K562 (cell line): Measurements from ENCODE around the gene ARHGEF12. TPM values are rescaled to one million over a fixed set of nuclear protein-coding genes. Genes with fewer than 3 reads are reported as not detected.

Source experiments
- ATAC-seq: fragments of 200-7000 bp; cut with Tn5 transposase; 3 replicates; pipeline ENCODE4 v1.9.1; 2020; ENCODE audit warnings: moderate library complexity
- BruUV-seq: library from RNA; stranded (reverse); fragments of 400-500 nt; replicated peaks from 2 replicates; lab custom pipeline; 2021; lab: Mats Ljungman, UMichigan
- CTCF ChIA-PET: fragments of 300-600 bp; formaldehyde crosslinking; extraction: SDS; loops from one replicate; lab custom pipeline; 2021; ENCODE audit warnings: low intra/inter-chr PET ratio; lab: Yijun Ruan, JAX
- POLR2A ChIA-PET: fragments of 300-600, 350-650 bp; sonication (Branson Sonifier 250); formaldehyde crosslinking; extraction: SDS; loops from one replicate; lab custom pipeline; 2021; ENCODE audit warnings: antibody characterized with exemption, inconsistent platforms; lab: Yijun Ruan, JAX
- DNase-seq, 4 experiments: peaks; one replicate each; pipeline versions ENCODE4 v3.0.0 to v3.0.0-alpha.2; 2011 to 2018; ENCODE audit warnings: low spot score in 3 of 4, mixed read lengths in 3 of 4; ENCODE audit errors: extremely low read depth in 1 of 4
- FAIRE-seq: peaks from 2 replicates; lab custom pipeline; 2011; peaks lifted over from hg19 to GRCh38; lab: Jason Lieb, UNC
- H2AFZ ChIP-seq: 2 replicates; pipeline ENCODE4 v1.6.0; 2011; ENCODE audit warnings: low read depth, low read length, control low read depth, inconsistent platforms
- H3K27ac ChIP-seq: fragments of 200-600 bp; 3 replicates; pipeline ENCODE4 v1.8.0; 2011; ENCODE audit warnings: low read depth, mild to moderate bottlenecking, control low read depth, inconsistent platforms, low read length, moderate library complexity, mixed read lengths; ENCODE audit errors: extremely low read depth
- H3K27me3 ChIP-seq, 2 experiments: fragments of 300-600 bp in 1 of 2; 2 replicates in 1 of 2; 3 replicates in 1 of 2; pipeline versions ENCODE4 v1.6.0 to v1.8.0; 2011; ENCODE audit warnings: inconsistent platforms in 2 of 2, low read length in 2 of 2, mild to moderate bottlenecking in 1 of 2, mixed read lengths in 1 of 2, moderate library complexity in 1 of 2; ENCODE audit not compliant: control insufficient read depth in 2 of 2, insufficient read depth in 2 of 2
- H3K36me3 ChIP-seq: fragments of 300-600 bp; 3 replicates; pipeline ENCODE4 v1.8.0; 2011; ENCODE audit warnings: mild to moderate bottlenecking, low read length, inconsistent platforms; ENCODE audit not compliant: control insufficient read depth, insufficient read depth
- H3K4me1 ChIP-seq, 2 experiments: fragments of 200-600 bp in 1 of 2; replicated peaks in 1 of 2; 2 replicates in 1 of 2; 3 replicates in 1 of 2; pipeline versions ENCODE4 v1.5.1 to v1.8.0; 2011; ENCODE audit warnings: inconsistent platforms in 2 of 2, low read length in 2 of 2, mild to moderate bottlenecking in 1 of 2, mixed read lengths in 1 of 2, moderate library complexity in 1 of 2; ENCODE audit not compliant: control insufficient read depth in 2 of 2, insufficient read depth in 2 of 2
- H3K4me2 ChIP-seq: 2 replicates; pipeline ENCODE4 v1.6.1; 2011; ENCODE audit warnings: low read length, control low read depth, inconsistent platforms, mixed read lengths; ENCODE audit not compliant: insufficient read depth
- H3K4me3 ChIP-seq: fragments of 200-600 bp; sonication (generic), shearing (Covaris generic); 2 replicates; pipeline ENCODE4 v1.5.1; 2016; ENCODE audit warnings: control low read depth, inconsistent platforms
- H3K79me2 ChIP-seq: fragments of 200-600 bp; 3 replicates; pipeline ENCODE4 v1.8.0; 2011; ENCODE audit warnings: low read length, inconsistent platforms; ENCODE audit not compliant: control insufficient read depth, insufficient read depth
- H3K9ac ChIP-seq, 2 experiments: 2 replicates each; pipeline versions ENCODE4 v1.6.0 to v1.6.1; 2011; ENCODE audit warnings: low read depth in 2 of 2, low read length in 2 of 2, control low read depth in 1 of 2, inconsistent platforms in 1 of 2, mild to moderate bottlenecking in 1 of 2, mixed read lengths in 1 of 2; ENCODE audit not compliant: insufficient read depth in 1 of 2
- H3K9me1 ChIP-seq: one replicate; pipeline ENCODE4 v1.6.0; 2011; ENCODE audit warnings: inconsistent platforms, mild to moderate bottlenecking, low read length, moderate library complexity; ENCODE audit not compliant: control insufficient read depth, insufficient read depth
- H3K9me3 ChIP-seq: replicated peaks from 2 replicates; pipeline ENCODE4 v1.5.1; 2011; ENCODE audit warnings: low read depth, low read length, inconsistent platforms; ENCODE audit not compliant: control insufficient read depth, insufficient read depth
- H4K20me1 ChIP-seq: replicated peaks from 2 replicates; pipeline ENCODE4 v1.6.1; 2011; ENCODE audit warnings: low read length, inconsistent platforms, mixed read lengths; ENCODE audit not compliant: control insufficient read depth, insufficient read depth
- ARID1B ChIP-seq: fragments of 450-650 bp; IDR thresholded peaks from 2 replicates; pipeline ENCODE4 v1.6.1; 2016; ENCODE audit warnings: antibody characterized with exemption, mild to moderate bottlenecking, inconsistent platforms
- E2F1 ChIP-seq: sonication (generic); formaldehyde crosslinking; IDR thresholded peaks from 2 replicates; pipeline ENCODE4 v1.8.1; 2023; ENCODE audit warnings: mild to moderate bottlenecking, missing genetic modification reagents, moderate library complexity
- EP300 ChIP-seq: IDR thresholded peaks from 2 replicates; pipeline ENCODE4 v1.6.1; 2012; ENCODE audit warnings: low read length, improper control_type of control experiment
- EP400 ChIP-seq: fragments of 450-650 bp; IDR thresholded peaks from 2 replicates; pipeline ENCODE4 v1.6.1; 2017; ENCODE audit warnings: antibody characterized with exemption, mild to moderate bottlenecking, moderate library complexity
- FOXK2 ChIP-seq, 2 experiments: fragments of 450-650 bp; IDR thresholded peaks in 1 of 2; conservative IDR thresholded peaks in 1 of 2; 2 replicates each; pipeline ENCODE4 v1.6.1; 2016; ENCODE audit warnings: low read depth in 2 of 2, mild to moderate bottlenecking in 1 of 2
- GABPA ChIP-seq: fragments of 200-800 bp; sonication (Bioruptor generic); conservative IDR thresholded peaks from 2 replicates; pipeline ENCODE4 v1.6.1; 2016; ENCODE audit warnings: low read depth, missing genetic modification characterization, missing compliant biosample characterization
- HDAC1 ChIP-seq, 2 experiments: fragments of 450-650 bp; IDR thresholded peaks; 2 replicates each; pipeline ENCODE4 v1.6.1; 2016 to 2017; ENCODE audit warnings: inconsistent platforms in 1 of 2, mild to moderate bottlenecking in 1 of 2, moderate library complexity in 1 of 2
- HNRNPUL1 ChIP-seq: fragments of 200-400 bp; formaldehyde crosslinking; IDR thresholded peaks from 2 replicates; pipeline ENCODE4 v1.6.1; 2017; ENCODE audit warnings: low read length
- JUN ChIP-seq, 2 experiments: sonication (generic) in 1 of 2; formaldehyde crosslinking in 1 of 2; IDR thresholded peaks; 2 replicates each; pipeline versions ENCODE4 v1.6.1 to v1.8.0; 2012 to 2022; ENCODE audit warnings: borderline replicate concordance in 2 of 2, mild to moderate bottlenecking in 2 of 2, improper control_type of control experiment in 1 of 2, low read depth in 1 of 2, low read length in 1 of 2, missing genetic modification reagents in 1 of 2
- NFATC3 ChIP-seq: fragments of 450-650 bp; IDR thresholded peaks from 2 replicates; pipeline ENCODE4 v1.6.1; 2017; ENCODE audit warnings: mild to moderate bottlenecking
- PTRF ChIP-seq: fragments of 450-650 bp; IDR thresholded peaks from 2 replicates; pipeline ENCODE4 v1.6.1; 2016; ENCODE audit warnings: mild to moderate bottlenecking, missing genetic modification characterization, missing compliant biosample characterization
- RAD51 ChIP-seq: fragments of 450-650 bp; IDR thresholded peaks from 2 replicates; pipeline ENCODE4 v1.7.1; 2016; ENCODE audit warnings: low read depth, mild to moderate bottlenecking, borderline replicate concordance
- SRF ChIP-seq, 2 experiments: fragments of 250-450, 450-650 bp in 1 of 2; sonication (Bioruptor Pico) in 1 of 2; sonication (generic) in 1 of 2; formaldehyde crosslinking; IDR thresholded peaks; 2 replicates each; pipeline versions ENCODE4 v1.5.0 to v1.5.1; 2020 to 2022; ENCODE audit warnings: mild to moderate bottlenecking in 1 of 2, missing genetic modification reagents in 1 of 2
- STAT5A ChIP-seq: IDR thresholded peaks from 2 replicates; pipeline ENCODE4 v1.6.1; 2012; ENCODE audit warnings: low read length, inconsistent platforms, borderline replicate concordance
- TCFL5 ChIP-seq: fragments of 250-450 bp; sonication (Bioruptor Pico); conservative IDR thresholded peaks from 2 replicates; pipeline ENCODE4 v1.6.1; 2021; ENCODE audit warnings: mild to moderate bottlenecking, moderate library complexity, matching md5 sums
- TFE3 ChIP-seq: fragments of 450-650 bp; formaldehyde crosslinking; IDR thresholded peaks from 2 replicates; pipeline ENCODE4 v1.4.0; 2020; ENCODE audit warnings: mild to moderate bottlenecking, mixed read lengths
- YBX1 ChIP-seq: fragments of 450-650 bp; IDR thresholded peaks from 2 replicates; pipeline ENCODE4 v1.7.1; 2016; ENCODE audit warnings: mild to moderate bottlenecking
- ZC3H8 ChIP-seq: fragments of 450-650 bp; IDR thresholded peaks from 2 replicates; pipeline ENCODE4 v1.6.1; 2017
- ZKSCAN8 ChIP-seq: fragments of 200-800 bp; sonication (Bioruptor generic); IDR thresholded peaks from 2 replicates; pipeline ENCODE4 v1.6.1; 2016; ENCODE audit warnings: missing genetic modification characterization, missing compliant biosample characterization
- ZNF507 ChIP-seq: conservative IDR thresholded peaks from 2 replicates; pipeline ENCODE4 v1.6.1; 2017; ENCODE audit warnings: missing genetic modification characterization, missing compliant biosample characterization
- WGBS: fragments of 100-300 bp; shearing (Covaris generic); methylation state at CpG from one replicate; pipeline ENCODE4 v1.1.6; 2016; ENCODE audit warnings: low coverage, mixed read lengths; ENCODE audit not compliant: insufficient coverage; ENCODE audit errors: missing lambda C conversion rate; 5-methylcytosine and 5-hydroxymethylcytosine counted together
- in situ Hi-C: fragments of 300-500 bp; cut with MboI; formaldehyde crosslinking; loops from 4 replicates; pipeline ENCODE4 v1.15.0; 2018; ENCODE audit warnings: inconsistent platforms, mixed read lengths
- intact Hi-C: fragments of 100-400 bp; cut with micrococcal nuclease; formaldehyde crosslinking; loops from 2 replicates; pipeline ENCODE4 v1.14.2; 2022
- polyA plus RNA-seq, 8 experiments: library from polyadenylated mRNA; depleted of rRNA in 4 of 8; stranded (reverse) in 5 of 8; unstranded in 3 of 8; fragments of >200 nt; fragmentation: Nextera tagmentation in 2 of 8; fragmentation: Illumina TruSeq in 1 of 8; extraction: Ambion mirVana in 2 of 8; extraction: Trizol in 1 of 8; gene quantifications; 2 replicates each; pipeline versions ENCODE4 v1.2.1 to v1.2.3, GENCODE V29; 2011 to 2014; ENCODE audit warnings: inconsistent platforms in 1 of 8, missing spikeins in 1 of 8
- total RNA-seq, 7 experiments: library from RNA; depleted of rRNA in 6 of 7; stranded (reverse); fragments of >200 nt in 6 of 7; fragmentation: Illumina TruSeq in 2 of 7; extraction: Trizol in 2 of 7; gene quantifications; 2 replicates each; pipeline versions ENCODE4 v1.2.1 to v1.2.3, GENCODE V29; 2011 to 2021; ENCODE audit warnings: low replicate concordance in 1 of 7

ARHGEF12 gene
- total and polyA plus RNA-seq, 9 of the 15 experiments (the other 6 are each of a cell fraction or from before 2014, with no cell fraction given), result 3.5 to 51.7 (median 29.5) TPM

GRCh38 chr11:120338107-120338933, 2.1 kb downstream of the ARHGEF12 start:
- H3K9me1 ChIP-seq, result no peaks in the 10 kb centered on the region
- H3K4me3 ChIP-seq, result peak overlapping the region; percentile 72
- ATAC-seq (no peak), DNase-seq (no peak), FAIRE-seq (no peak)
- POLR2A ChIA-PET, result interaction anchor here (0.6 to 2.9 kb wide), 12 partner anchors 11 to 150 kb away, joined by 3 to 17 read pairs (median 3); no protein-coding TSS in a partner anchor
- H3K9ac ChIP-seq, result peak overlapping the region in 1 of 2 experiments; percentile 85; a peak in 2 of 4 replicates
- peak overlapping the region; percentile 84 for H3K27ac ChIP-seq
- peaks cover 13 to 33% of the 10 kb centered on the region in 2 experiments; a peak in 4 of 5 replicates for H3K4me1 ChIP-seq
- peak overlapping the region; percentile 98 for H3K4me2 ChIP-seq
- H3K9me3 ChIP-seq, result no peaks in the 10 kb centered on the region
- CTCF ChIA-PET, result interaction anchor here (0.6 kb wide), 1 partner anchor 129 kb away, joined by 3 read pairs; no protein-coding TSS in a partner anchor
- intact Hi-C loops (loop anchor here (5.0 to 10.0 kb wide), 3 partner anchors 49 to 346 kb away; no protein-coding TSS in a partner anchor), in situ Hi-C loops (loop anchor here (5.0 kb wide), 1 partner anchor 164 kb away; no protein-coding TSS in a partner anchor)
- H3K79me2 ChIP-seq, result peaks cover 70% of the 10 kb centered on the region
- WGBS, result under 1% methylated on average over 7 of the region's 7 CpGs
- no peak overlapping the region for H2AFZ ChIP-seq
- H4K20me1 ChIP-seq, result peaks cover 11% of the 10 kb centered on the region; the same call in 1 of the 2 replicates
- H3K36me3 ChIP-seq, result no peaks in the 10 kb centered on the region
- TSS peak; percentile 26 for BruUV-seq
- H3K27me3 ChIP-seq, result no peaks in the 10 kb centered on the region
- TF ChIP-seq HNRNPUL1, result no peak
- TF ChIP-seq JUN (IDR thresholded peaks at IDR 0.05; ENCODE audit: borderline replicate concordance, low read depth, low read length), result no peak
- TF ChIP-seq JUN (CRISPR knock-in tag; IDR thresholded peaks at IDR 0.05; ENCODE audit: borderline replicate concordance), result no peak
- TF ChIP-seq TCFL5 (CRISPR knock-in tag), result no peak
- no peak for TF ChIP-seq ZNF507 (tag)
- TF ChIP-seq TFE3, result no peak
- TF ChIP-seq YBX1, result no peak
- 0 out of 2 replicates have a peak, but pooled peaks have one; percentile 8 for TF ChIP-seq EP400
- no peak for TF ChIP-seq PTRF
- no peak for TF ChIP-seq FOXK2 (conservative IDR thresholded peaks at IDR 0.05 in 1 of 2, IDR thresholded peaks at IDR 0.05 in 1 of 2; ENCODE audit: low read depth in 2 of 2)
- no peak for TF ChIP-seq E2F1 (CRISPR knock-in tag)
- no peak for TF ChIP-seq STAT5A
- no peak for TF ChIP-seq SRF (CRISPR knock-in tag; IDR thresholded peaks at IDR 0.05)
- 0 out of 2 replicates have a peak, but pooled peaks have one; percentile 44 for TF ChIP-seq GABPA
- no peak for TF ChIP-seq RAD51
- peak; percentile 9; the same call in 1 of the 2 replicates for TF ChIP-seq EP300
- 0 out of 2 replicates have a peak, but pooled peaks have one; percentile 6 for TF ChIP-seq ZKSCAN8 (CRISPR knock-in tag)
- no peak for TF ChIP-seq ZC3H8
- no peak for TF ChIP-seq NFATC3
- peak; percentile 50 for TF ChIP-seq ARID1B
- TF ChIP-seq HDAC1 (IDR thresholded peaks at IDR 0.05), result no peak
